Islet precursor cell (in vitro differentiated cells): ENCODE data around the gene RPS4Y2.

ENCODE experiments used
- DNase-seq: peaks from one replicate; pipeline ENCODE4 v3.0.0-alpha.2; 2018

The RPS4Y2 gene

GRCh38 chrY:20755808-20756207 is at the start of gene RPS4Y2:
TSS of gene RPS4Y2 (plus strand) at chrY:20756108. CDS start at chrY:20756164, 56 bp downstream.
- no peak for DNase-seq

DNA sequence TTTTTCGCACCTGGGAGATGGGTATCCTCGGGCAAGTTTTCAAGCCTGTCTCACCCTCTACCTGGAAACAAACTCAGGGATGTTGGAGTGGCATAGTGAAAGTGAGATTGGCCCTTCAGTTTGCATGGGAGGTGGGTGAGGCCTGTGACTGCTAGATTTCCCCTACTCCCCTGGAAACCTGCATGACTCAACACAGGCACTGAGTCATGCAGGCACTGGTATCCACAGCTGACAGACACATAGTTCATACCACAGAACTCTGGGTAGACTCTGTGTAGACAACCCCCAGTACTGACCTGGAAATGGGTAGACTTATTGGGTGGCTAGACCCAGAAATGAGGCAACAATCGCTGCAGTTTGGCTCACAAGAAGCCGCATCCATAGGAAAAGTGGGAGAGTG is 41.5 kb upstream of the RPS4Y2 start:
- no peak for DNase-seq

GRCh38 chrY:20726184-20726907 is 29.6 kb upstream of the RPS4Y2 start:
- DNase-seq, result no peak

DNA sequence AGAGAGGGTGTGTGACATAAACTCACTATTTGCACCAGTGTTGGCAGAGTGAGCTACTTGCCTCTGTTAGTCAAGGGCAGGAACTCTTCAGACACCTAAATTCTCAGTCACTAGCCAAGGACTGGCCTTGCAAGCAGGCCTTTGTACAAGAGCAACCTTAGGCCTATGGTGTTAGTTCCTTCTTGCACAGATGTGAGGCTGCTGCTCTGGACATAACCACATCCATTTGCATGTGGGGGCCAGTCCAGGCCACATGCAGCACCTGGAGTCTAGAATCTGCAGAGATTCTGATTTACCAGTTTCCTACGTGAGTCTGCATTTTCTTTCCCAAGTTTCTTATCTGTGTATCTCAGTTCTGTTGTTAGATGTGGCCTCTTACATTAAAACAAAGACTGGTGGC is 20.7 kb upstream of the RPS4Y2 start:
- no peak for DNase-seq

- no peak for DNase-seq
Measured at GRCh38 chrY:20739806-20740205, 16.1 kb upstream of the RPS4Y2 start.

DNA sequence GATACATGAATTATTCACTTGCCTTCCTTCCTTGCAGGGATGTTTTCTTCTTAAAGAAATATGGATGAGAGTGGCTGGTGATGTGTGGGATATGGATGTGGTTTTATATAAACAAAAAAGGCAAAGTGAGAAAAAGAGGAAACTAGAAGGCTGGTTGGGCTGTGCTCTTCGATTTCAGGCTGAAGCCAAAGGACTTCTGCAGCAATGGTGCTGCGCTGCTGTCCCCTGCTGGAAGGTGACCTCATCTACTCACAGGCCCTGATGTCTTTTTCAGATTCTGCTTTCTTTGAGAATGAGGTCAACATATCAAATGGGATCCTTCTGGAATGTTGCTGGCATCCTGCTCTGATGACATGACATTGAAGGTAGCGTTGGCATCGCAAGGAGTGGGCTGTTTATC is 15.3 kb upstream of the RPS4Y2 start:
- no peak for DNase-seq

DNA sequence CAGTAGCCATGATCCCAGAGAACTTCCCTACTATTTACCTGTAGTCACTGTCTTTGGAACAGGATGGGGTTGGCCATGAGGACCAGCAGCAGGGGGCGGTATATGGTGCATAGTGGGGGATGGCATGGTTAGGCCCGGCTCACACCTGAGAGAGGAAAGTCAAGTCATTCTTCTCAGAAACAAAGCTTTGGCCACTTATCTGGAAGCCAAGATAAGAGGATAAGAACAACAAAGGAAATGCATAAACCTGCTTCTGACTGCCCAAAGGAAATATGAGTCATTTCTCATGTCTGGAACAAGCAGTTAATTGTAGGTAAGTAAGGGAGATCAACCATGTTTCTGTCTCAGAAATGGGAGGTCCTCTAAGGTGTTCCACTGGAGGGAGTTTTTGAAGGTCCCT is 10.8 kb upstream of the RPS4Y2 start:
- DNase-seq, result no peak

GRCh38 chrY:20746919-20747318 is 9.0 kb upstream of the RPS4Y2 start:
- no peak for DNase-seq

DNA sequence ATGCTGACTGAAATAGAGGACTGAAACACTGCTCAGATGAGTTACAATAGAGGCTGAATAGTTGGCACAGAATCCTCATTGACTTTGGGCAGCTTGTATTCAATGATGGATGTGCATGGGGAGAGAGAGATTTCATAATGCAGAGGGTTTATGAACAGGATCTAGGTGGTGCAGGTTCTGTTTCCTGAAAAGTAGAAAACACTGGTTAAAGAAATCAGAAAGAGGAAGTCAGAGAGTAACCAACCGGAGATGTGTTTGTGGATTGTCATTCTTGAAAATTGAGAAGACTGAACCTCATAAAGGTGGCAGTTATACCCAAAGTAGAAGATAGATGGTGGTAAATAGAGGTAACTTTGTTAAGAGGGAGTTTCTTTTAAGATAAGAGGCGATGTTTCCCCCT is 8.0 kb downstream of the RPS4Y2 start:
- DNase-seq, result no peak

GRCh38 chrY:20765117-20765516 is 9.2 kb downstream of the RPS4Y2 start:
- no peak for DNase-seq

DNA sequence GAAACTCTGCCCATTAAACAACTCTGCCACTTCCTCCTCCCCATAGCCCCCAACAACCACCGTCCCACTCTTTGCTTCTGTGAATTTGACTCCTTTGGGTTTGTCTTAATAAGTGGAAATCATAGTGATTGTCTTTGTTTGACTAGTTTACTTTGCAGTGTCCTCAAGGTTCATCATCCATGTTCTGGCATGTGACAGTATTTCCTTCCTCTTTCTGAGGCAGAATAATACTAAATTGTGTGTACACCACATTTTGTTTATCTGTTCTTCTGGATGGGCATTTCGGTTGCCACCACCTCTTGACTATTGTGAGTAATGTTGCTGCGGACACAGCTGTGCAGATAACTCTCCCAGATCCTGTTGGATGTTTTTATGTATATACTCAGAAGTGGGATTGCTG is 14.8 kb downstream of the RPS4Y2 start:
- no peak for DNase-seq

DNA sequence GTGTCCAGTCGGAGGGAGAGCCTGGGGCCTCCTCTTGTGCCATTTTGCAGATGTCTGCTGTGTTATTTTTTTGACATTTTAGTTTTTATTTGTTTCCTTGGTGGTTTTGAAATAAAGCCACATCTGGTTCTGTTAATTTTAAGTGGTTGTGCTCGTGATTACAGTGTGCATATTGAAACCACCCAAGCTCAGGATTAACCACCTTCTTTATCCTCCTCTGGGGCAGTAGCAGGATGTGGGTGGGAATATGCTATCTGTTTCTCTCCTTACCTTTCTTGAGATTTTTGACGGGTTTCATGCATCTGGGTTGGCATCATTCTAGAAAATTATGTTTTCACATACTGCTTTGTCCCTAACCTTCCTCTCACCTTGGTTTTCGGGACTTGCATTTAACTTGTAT is 20.2 kb downstream of the RPS4Y2 start:
- no peak for DNase-seq

- DNase-seq, result no peak
Measured at GRCh38 chrY:20780104-20780654, 24.3 kb downstream of the RPS4Y2 start.

DNA sequence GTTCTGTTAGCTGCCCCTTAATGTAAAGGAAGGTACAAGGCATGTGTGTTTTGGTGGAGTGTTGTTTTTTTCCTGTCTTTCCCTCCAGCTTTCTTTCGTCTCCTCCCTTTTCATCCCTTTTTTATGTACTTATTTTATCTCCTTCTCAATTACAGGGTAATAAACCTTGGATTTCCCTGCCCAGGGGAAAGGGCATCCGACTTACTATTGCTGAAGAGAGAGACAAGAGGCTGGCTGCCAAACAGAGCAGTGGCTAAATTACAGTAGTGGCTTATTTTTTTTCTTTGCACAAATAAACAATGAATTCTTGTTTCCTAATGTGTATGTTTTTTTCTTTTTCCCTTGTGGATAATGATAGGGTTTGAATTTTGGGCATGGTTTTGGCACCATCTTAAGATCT is 24.9 kb downstream of the RPS4Y2 start:
- no peak for DNase-seq

GRCh38 chrY:20781408-20781807 is 25.5 kb downstream of the RPS4Y2 start:
- DNase-seq, result no peak

DNA sequence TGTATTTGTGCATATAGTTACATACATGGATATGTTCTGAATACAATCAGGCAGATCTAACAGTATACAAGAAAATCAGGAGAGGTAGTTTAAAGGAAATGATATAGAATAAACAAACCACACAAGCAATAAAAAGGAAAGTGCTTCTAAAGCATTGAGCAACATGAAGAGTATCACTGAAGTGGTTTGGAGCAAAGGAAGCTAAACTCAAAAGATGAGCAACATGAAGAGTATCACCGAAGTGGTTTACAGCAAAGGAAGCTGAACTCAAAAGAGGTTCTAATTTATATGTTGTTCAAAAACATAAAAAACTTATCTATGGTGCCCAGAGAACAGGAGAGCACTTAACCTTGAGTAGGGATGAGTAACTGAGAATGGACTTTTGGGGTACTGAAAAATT is 29.1 kb downstream of the RPS4Y2 start:
- DNase-seq, result no peak

DNA sequence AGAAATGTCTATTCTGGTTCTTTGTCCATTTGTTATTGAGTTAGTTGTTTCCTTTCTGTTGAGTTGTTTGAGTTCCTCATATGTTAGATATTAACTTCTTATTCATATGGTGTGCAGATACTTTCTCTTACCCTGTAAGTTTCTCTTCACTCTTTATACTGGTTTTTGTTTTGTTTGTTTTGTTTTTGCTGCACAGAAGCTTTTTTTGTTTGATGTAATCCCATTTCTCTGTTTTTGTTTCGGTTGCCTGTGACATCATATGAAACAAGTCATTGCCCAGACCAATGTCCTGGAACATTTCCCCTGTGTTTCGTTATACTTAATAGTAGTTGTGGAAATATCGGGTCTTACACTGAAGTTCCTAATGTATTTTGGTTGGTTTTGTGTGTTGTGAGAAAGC is 31.2 kb downstream of the RPS4Y2 start:
- no peak for DNase-seq

GRCh38 chrY:20798351-20799049 is 42.6 kb downstream of the RPS4Y2 start:
- no peak for DNase-seq

DNA sequence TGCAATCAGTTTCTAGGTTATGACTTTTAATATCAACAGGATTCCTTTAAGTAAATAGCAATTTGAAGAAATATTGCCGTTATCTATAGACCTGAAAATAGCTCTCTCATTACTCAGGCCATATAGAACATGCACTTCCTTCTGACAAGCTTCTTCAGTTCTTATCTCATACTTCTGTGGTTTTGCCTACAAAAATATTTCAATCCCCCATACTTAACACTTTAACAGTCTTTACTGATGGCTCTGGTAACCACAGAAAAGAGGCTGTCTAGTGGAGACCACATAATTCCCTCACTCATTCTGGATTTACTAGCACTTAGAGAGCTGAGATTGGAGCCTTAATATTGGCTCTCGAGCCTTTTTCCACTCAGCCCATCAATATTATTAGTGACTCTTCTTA is 46.8 kb downstream of the RPS4Y2 start:
- no peak for DNase-seq

GRCh38 chrY:20806243-20806642 is 50.3 kb downstream of the RPS4Y2 start:
- no peak for DNase-seq

GRCh38 chrY:20813459-20813858 is 57.6 kb downstream of the RPS4Y2 start:
- DNase-seq, result no peak

DNA sequence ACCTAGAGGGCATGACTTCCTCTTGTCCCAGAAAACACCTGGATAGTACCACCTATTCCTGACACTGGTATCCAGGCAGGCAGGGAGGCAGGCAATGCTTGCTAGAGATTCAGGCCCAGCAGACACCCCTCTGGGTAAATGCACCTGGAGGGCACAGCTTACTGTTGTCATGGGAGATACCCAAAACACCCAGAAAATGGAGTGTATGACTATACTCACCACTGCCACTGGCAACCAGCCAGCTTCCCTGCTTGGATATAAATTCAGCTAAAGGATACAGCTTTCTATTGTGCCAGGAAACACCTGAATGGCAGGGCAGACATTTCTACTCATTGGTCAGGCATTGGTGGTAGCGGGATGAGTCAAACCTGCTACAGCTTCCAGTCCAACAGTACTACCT is 58.9 kb downstream of the RPS4Y2 start:
- no peak for DNase-seq

DNA sequence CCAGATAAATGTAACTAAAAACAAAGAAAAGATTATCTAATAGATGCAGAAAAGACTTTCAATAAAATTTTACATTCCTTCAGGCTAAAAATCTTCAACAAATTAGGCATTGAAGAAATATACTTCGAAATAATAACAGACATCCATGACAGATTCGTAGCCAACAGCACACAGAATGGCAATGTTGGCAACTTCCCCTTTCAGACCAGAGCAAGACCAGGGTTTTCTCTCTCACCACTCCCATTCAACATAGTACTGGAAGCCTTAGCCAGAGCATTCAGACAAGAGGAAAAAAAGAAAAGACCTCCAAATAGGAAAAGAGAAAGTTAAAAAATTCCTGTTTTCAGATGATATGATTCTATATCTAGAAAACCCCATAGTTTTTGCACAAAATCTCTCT is 61.2 kb downstream of the RPS4Y2 start:
- DNase-seq, result no peak
